NT2/D1 (cell line): ENCODE data around the gene KPNA2.

ENCODE experiments used
- SUZ12 ChIP-seq: IDR thresholded peaks from 2 replicates; pipeline ENCODE4 v1.6.1; 2011; ENCODE audit not compliant: insufficient read length, insufficient read depth; ENCODE audit errors: extremely low read depth
- YY1 ChIP-seq: IDR thresholded peaks from 2 replicates; pipeline ENCODE4 v1.6.1; 2011; ENCODE audit not compliant: insufficient read length, insufficient read depth
- ZNF274 ChIP-seq: IDR thresholded peaks from 2 replicates; pipeline ENCODE4 v1.6.1; 2011; ENCODE audit warnings: mild to moderate bottlenecking, low read depth, low read length

DNA sequence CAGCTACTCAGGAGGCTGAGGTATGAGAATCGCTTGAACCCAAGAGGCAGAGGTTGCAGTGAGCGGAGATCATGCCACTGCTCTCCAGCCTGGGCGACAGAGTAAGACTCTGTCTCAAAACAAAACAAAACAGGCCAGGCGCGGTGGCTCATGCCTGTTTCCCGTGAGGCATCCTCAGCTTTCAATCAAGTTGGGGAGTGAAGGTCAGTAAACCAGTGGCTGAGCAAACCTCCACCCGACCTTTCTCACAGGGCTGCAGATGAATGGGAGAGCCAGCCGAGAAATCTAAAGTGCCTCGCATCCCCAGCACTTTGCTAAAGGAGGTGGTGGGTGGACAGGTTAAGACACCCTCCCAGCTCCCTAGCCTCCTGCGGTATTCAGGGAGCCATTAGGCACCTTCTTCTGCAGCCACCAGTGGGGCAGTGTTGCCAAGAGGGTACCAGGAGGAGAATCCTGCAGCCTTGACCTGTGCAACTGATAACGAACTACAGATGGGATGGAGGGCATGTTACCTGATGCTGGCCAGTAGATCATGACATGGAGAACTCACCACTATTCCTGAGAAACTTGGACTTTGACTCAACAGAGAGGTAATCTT is 59.0 kb downstream of the KPNA2 start:
- TF ChIP-seq ZNF274, result no peak
- TF ChIP-seq YY1, result no peak
- no peak for TF ChIP-seq SUZ12
